SK-N-SH (cell line): ENCODE measurements around the gene PIEZO2. TPM values are rescaled to one million over a fixed set of nuclear protein-coding genes. Genes with fewer than 3 reads are reported as not detected.

Experiments
- CTCF ChIA-PET: fragments of 300-600, 350-600 bp; formaldehyde crosslinking; extraction: SDS; loops from one replicate; lab custom pipeline; 2021; lab: Yijun Ruan, JAX
- POLR2A ChIA-PET: fragments of 350-600 bp; sonication (Branson Sonifier 250); formaldehyde crosslinking; extraction: SDS; loops from one replicate; lab custom pipeline; 2020; ENCODE audit warnings: antibody characterized with exemption, inconsistent platforms; lab: Yijun Ruan, JAX
- DNase-seq: peaks from one replicate; pipeline ENCODE4 v3.0.0; 2012
- H2AFZ ChIP-seq: fragments of 200-600 bp; sonication (generic); 2 replicates; pipeline ENCODE4 v1.8.1; 2016; ENCODE audit warnings: antibody characterized with exemption, mild to moderate bottlenecking, low read depth
- H3F3A ChIP-seq: fragments of 200-600 bp; sonication (generic); replicated peaks from 2 replicates; pipeline ENCODE3; 2016; ENCODE audit warnings: antibody characterized with exemption, mild to moderate bottlenecking; ENCODE audit not compliant: insufficient read depth
- H3K27ac ChIP-seq, 2 experiments: fragments of 200-500 bp in 1 of 2; fragments of 200-600 bp in 1 of 2; sonication (Bioruptor generic) in 1 of 2; sonication (generic), shearing (Covaris generic) in 1 of 2; 2 replicates each; pipeline versions ENCODE4 v1.5.1 to v1.6.1; 2014 to 2016; ENCODE audit warnings: low read depth in 2 of 2, inconsistent platforms in 1 of 2, low read length in 1 of 2, mild to moderate bottlenecking in 1 of 2, mixed read lengths in 1 of 2
- H3K27me3 ChIP-seq: fragments of 200-600 bp; sonication (generic), shearing (Covaris generic); 2 replicates; pipeline ENCODE4 v1.6.1; 2016; ENCODE audit warnings: mixed run types; ENCODE audit not compliant: insufficient read depth
- H3K36me3 ChIP-seq, 2 experiments: fragments of 200-500 bp in 1 of 2; fragments of 200-600 bp in 1 of 2; sonication (Bioruptor generic) in 1 of 2; sonication (generic) in 1 of 2; replicated peaks in 1 of 2; 2 replicates each; pipeline versions ENCODE3 to v1.5.1; 2014 to 2016; ENCODE audit warnings: low read length in 1 of 2, mild to moderate bottlenecking in 1 of 2; ENCODE audit not compliant: insufficient read depth in 2 of 2, control insufficient read depth in 1 of 2
- H3K4me1 ChIP-seq, 2 experiments: fragments of 200-500 bp in 1 of 2; fragments of 200-600 bp in 1 of 2; sonication (Bioruptor generic) in 1 of 2; sonication (generic), shearing (Covaris generic) in 1 of 2; 2 replicates each; pipeline versions ENCODE4 v1.5.1 to v1.6.1; 2014 to 2016; ENCODE audit warnings: low read depth in 1 of 2, low read length in 1 of 2, mixed run types in 1 of 2; ENCODE audit not compliant: insufficient read depth in 2 of 2, control insufficient read depth in 1 of 2
- H3K4me2 ChIP-seq: fragments of 200-600 bp; sonication (generic), shearing (Covaris generic); 2 replicates; pipeline ENCODE4 v1.6.1; 2017; ENCODE audit warnings: mixed run types
- H3K4me3 ChIP-seq, 2 experiments: fragments of 200-500 bp in 1 of 2; fragments of 200-600 bp in 1 of 2; sonication (Bioruptor generic) in 1 of 2; sonication (generic), shearing (Covaris generic) in 1 of 2; 2 replicates each; pipeline versions ENCODE4 v1.5.1 to v1.8.1; 2014 to 2016; ENCODE audit warnings: low read depth in 2 of 2, inconsistent platforms in 1 of 2, low read length in 1 of 2, mild to moderate bottlenecking in 1 of 2, mixed read lengths in 1 of 2, moderate library complexity in 1 of 2
- H3K79me2 ChIP-seq: fragments of 200-600 bp; sonication (generic); 2 replicates; pipeline ENCODE4 v1.8.1; 2017; ENCODE audit warnings: mild to moderate bottlenecking; ENCODE audit not compliant: insufficient read depth
- H3K9ac ChIP-seq: fragments of 200-600 bp; sonication (generic); 2 replicates; pipeline ENCODE4 v1.6.1; 2017; ENCODE audit warnings: mixed run types
- H3K9me2 ChIP-seq: fragments of 200-600 bp; sonication (generic); 2 replicates; pipeline ENCODE4 v1.6.1; 2017; ENCODE audit warnings: mixed run types
- H3K9me3 ChIP-seq: fragments of 200-600 bp; sonication (generic); 2 replicates; pipeline ENCODE4 v1.6.1; 2017; ENCODE audit warnings: mixed run types, mild to moderate bottlenecking, moderate library complexity
- H4K20me1 ChIP-seq: fragments of 200-600 bp; sonication (generic); 2 replicates; pipeline ENCODE4 v1.6.1; 2017; ENCODE audit warnings: mild to moderate bottlenecking, mixed run types; ENCODE audit not compliant: insufficient read depth
- CHD2 ChIP-seq: fragments of 150-350 bp; IDR thresholded peaks from 2 replicates; pipeline ENCODE4 v1.6.1; 2018; ENCODE audit warnings: low read length; ENCODE audit not compliant: partially characterized antibody
- CTCF ChIP-seq: fragments of 200-600 bp; sonication (generic); IDR thresholded peaks from 2 replicates; pipeline ENCODE4 v1.6.1; 2017; ENCODE audit warnings: antibody characterized with exemption, mild to moderate bottlenecking, moderate library complexity
- ELF1 ChIP-seq: IDR thresholded peaks from 2 replicates; pipeline ENCODE4 v1.4.0; 2012
- EP300 ChIP-seq, 2 experiments: IDR thresholded peaks; 2 replicates each; pipeline versions ENCODE4 v1.4.0 to v1.6.1; 2012; ENCODE audit warnings: borderline replicate concordance in 1 of 2, low read depth in 1 of 2, low read length in 1 of 2
- FOXM1 ChIP-seq: IDR thresholded peaks from 2 replicates; pipeline ENCODE4 v1.4.0; 2012; ENCODE audit warnings: low read depth, mild to moderate bottlenecking
- MAX ChIP-seq: IDR thresholded peaks from 2 replicates; pipeline ENCODE4 v1.4.0; 2012; ENCODE audit warnings: low read depth
- MXI1 ChIP-seq: IDR thresholded peaks from 2 replicates; pipeline ENCODE4 v1.6.1; 2012; ENCODE audit warnings: mild to moderate bottlenecking, low read depth, low read length, improper control_type of control experiment
- NFIC ChIP-seq: IDR thresholded peaks from 2 replicates; pipeline ENCODE4 v1.4.0; 2012; ENCODE audit warnings: borderline replicate concordance
- PBX3 ChIP-seq: IDR thresholded peaks from 2 replicates; pipeline ENCODE4; 2012
- POLR2AphosphoS5 ChIP-seq: IDR thresholded peaks from 2 replicates; pipeline ENCODE4 v1.6.1; 2012; ENCODE audit warnings: low read depth, low read length
- RAD21 ChIP-seq: IDR thresholded peaks from 2 replicates; pipeline ENCODE4 v1.6.1; 2012; ENCODE audit warnings: mild to moderate bottlenecking, low read length
- RFX5 ChIP-seq: IDR thresholded peaks from 2 replicates; pipeline ENCODE4 v1.6.1; 2012; ENCODE audit warnings: mild to moderate bottlenecking, improper control_type of control experiment, low read length
- SIN3A ChIP-seq: IDR thresholded peaks from 2 replicates; pipeline ENCODE4 v1.6.1; 2012; ENCODE audit warnings: low read depth, mild to moderate bottlenecking, low read length, moderate library complexity, borderline replicate concordance
- TAF1 ChIP-seq: IDR thresholded peaks from 2 replicates; pipeline ENCODE4 v1.6.1; 2012; ENCODE audit warnings: low read depth, mild to moderate bottlenecking, low read length, moderate library complexity, borderline replicate concordance
- TCF12 ChIP-seq: IDR thresholded peaks from 2 replicates; pipeline ENCODE4 v1.4.0; 2012
- USF1 ChIP-seq: IDR thresholded peaks from 2 replicates; pipeline ENCODE4 v1.4.0; 2012; ENCODE audit warnings: low read depth, borderline replicate concordance
- USF2 ChIP-seq: fragments of 150-350 bp; IDR thresholded peaks from 2 replicates; pipeline ENCODE4 v1.6.1; 2017; ENCODE audit warnings: antibody characterized with exemption, low read length, low read depth, borderline replicate concordance
- ZBTB33 ChIP-seq: IDR thresholded peaks from 2 replicates; pipeline ENCODE4 v1.4.0; 2012; ENCODE audit warnings: low read depth, borderline replicate concordance
- WGBS: methylation state at CpG from one replicate; pipeline ENCODE4 v1.1.6; 2017; ENCODE audit warnings: low lambda C conversion rate; 5-methylcytosine and 5-hydroxymethylcytosine counted together
- polyA plus RNA-seq, 3 experiments: library from polyadenylated mRNA; depleted of rRNA; stranded (reverse); fragments of >200 nt; gene quantifications; 2 replicates each; pipeline ENCODE4 v1.2.3, GENCODE V29; 2012

Gene PIEZO2
- polyA plus RNA-seq, 1 of the 3 experiments (the other 2 are of a cell fraction): not detected

GRCh38 chr18:10850216-10850615 is 299.2 kb downstream of the PIEZO2 start:
- CTCF ChIA-PET: interaction anchor here (1.3 to 2.8 kb wide), 5 partner anchors 10 to 703 kb away, joined by 3 to 19 read pairs (median 4); no protein-coding TSS in a partner anchor

More at GRCh38 chr18:10850216-10850615, 299.2 kb downstream of the PIEZO2 start:
- POLR2A ChIA-PET: no interaction called here
- Histone ChIP-seq H3K4me1 (no peaks in the 10 kb centered on the region), H3K9me3 (no peaks in the 10 kb centered on the region), H3K4me2 (no peak overlapping the region), H3K79me2 (no peaks in the 10 kb centered on the region), H2AFZ (no peak overlapping the region), H3K9ac (no peak overlapping the region), H4K20me1 (no peaks in the 10 kb centered on the region), H3K4me3 (no peak overlapping the region), H3K36me3 (no peaks in the 10 kb centered on the region), H3K27me3 (peaks cover 22% of the 10 kb centered on the region), H3F3A (no peaks in the 10 kb centered on the region), H3K27ac (no peak overlapping the region), H3K9me2 (no peaks in the 10 kb centered on the region)
- TF ChIP-seq MXI1 (no peak), ZBTB33 (no peak), EP300 (IDR thresholded peaks at IDR 0.05; ENCODE audit: borderline replicate concordance in 1 of 2, low read depth in 1 of 2, low read length in 1 of 2) (no peak), ELF1 (no peak), POLR2AphosphoS5 (no peak), PBX3 (no peak), RFX5 (no peak), SIN3A (no peak), FOXM1 (no peak), TCF12 (no peak), TAF1 (no peak), USF2 (no peak), USF1 (no peak), CHD2 (no peak), MAX (no peak), RAD21 (no peak), CTCF (no peak), NFIC (no peak)
- no peak for DNase-seq
- WGBS: 14% methylated on average over 7 of the region's 7 CpGs
